GM19239 (cell line): Measurements from ENCODE around the gene CRB2.

ENCODE experiments used
- DNase-seq: peaks from one replicate; pipeline ENCODE4 v3.0.0; 2011; ENCODE audit warnings: low spot score; ENCODE audit not compliant: insufficient read length
- FAIRE-seq: peaks from 2 replicates; lab custom pipeline; 2011; peaks lifted over from hg19 to GRCh38; lab: Jason Lieb, UNC

CRB2 gene

GRCh38 chr9:123361086-123361730 lies 5.2 kb downstream of the CRB2 start:
- DNase-seq (no peak), FAIRE-seq (no peak)

DNA sequence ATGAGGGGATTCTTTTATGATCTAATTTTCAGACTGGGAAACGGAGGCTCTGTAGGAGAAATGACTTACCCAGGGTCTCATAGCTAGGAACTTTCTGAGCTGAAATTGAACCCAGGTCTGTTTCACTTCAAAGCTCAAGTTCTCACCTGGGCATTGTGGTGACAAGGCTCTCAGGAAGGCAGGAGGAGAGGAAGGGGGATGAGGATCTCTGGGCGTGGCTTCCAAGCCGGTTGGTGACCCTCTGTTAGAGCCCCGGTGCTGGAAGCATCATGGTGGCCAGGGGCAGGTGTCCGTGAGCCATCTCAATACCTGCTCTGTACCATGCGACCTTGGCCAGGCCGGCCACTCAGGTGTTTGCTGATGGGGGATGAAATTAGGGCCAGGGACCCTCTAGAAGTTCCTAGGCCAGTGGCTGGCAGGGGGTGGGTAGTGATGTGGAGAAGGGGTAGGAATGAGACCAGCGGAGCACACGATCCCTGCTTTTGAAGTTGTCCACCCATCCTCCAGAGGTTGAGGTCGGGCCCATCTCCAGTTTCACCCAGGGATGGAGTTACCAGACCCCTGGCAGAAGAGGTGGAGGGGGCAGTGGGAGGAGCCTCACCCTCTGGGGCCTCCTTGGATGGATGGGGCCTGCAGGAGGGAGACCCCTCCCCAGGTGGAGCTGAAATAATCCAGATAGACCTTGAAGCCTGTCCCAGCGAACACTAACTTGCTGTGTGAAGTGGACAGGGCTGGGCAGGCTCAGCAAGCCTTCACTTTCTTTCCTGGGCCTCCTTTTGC lies 5.9 kb downstream of the CRB2 start:
- DNase-seq = no peak
- FAIRE-seq = no peak

DNA sequence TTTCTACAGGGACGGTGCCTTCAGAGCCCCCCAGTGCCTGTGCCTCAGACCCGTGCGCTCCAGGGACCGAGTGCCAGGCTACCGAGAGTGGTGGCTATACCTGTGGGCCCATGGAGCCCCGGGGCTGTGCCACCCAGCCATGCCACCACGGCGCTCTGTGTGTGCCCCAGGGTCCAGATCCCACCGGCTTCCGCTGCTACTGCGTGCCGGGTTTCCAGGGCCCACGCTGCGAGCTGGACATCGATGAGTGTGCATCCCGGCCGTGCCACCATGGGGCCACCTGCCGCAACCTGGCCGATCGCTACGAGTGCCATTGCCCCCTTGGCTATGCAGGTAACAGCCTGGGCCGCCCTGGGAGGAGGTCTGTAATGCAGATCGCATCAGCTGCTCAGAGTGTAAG lies 6.9 kb downstream of the CRB2 start:
- FAIRE-seq (no peak), DNase-seq (no peak)

DNA sequence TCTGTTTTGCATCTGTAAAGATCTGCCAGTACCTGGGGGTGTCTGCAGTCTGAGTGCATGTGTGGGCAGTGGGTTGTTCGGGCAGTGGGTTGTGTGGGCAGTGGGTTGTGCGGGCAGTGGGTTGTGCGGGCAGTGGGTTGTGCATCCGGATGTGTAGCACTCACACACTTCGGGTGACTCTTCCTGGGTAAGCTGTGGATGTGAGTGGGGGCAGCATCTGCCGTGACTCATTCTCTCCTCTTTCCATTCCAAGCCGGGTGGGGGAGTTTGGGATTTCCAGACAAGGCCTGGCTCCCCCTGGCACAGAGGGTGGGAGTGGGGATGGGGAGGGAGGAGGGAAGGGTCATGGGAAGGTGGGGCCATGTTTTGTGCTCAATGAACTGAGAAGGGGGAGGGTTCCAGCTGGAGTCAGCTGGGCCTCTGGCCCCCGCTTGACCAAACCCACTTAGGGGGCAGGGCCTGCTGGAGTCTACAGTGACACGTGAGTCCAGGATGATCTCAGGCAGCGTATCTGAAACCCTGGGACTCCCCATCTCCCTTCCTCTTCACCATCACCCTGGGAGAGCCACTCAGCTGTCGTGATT lies 8.3 kb downstream of the CRB2 start:
- FAIRE-seq (no peak), DNase-seq (no peak)

DNA sequence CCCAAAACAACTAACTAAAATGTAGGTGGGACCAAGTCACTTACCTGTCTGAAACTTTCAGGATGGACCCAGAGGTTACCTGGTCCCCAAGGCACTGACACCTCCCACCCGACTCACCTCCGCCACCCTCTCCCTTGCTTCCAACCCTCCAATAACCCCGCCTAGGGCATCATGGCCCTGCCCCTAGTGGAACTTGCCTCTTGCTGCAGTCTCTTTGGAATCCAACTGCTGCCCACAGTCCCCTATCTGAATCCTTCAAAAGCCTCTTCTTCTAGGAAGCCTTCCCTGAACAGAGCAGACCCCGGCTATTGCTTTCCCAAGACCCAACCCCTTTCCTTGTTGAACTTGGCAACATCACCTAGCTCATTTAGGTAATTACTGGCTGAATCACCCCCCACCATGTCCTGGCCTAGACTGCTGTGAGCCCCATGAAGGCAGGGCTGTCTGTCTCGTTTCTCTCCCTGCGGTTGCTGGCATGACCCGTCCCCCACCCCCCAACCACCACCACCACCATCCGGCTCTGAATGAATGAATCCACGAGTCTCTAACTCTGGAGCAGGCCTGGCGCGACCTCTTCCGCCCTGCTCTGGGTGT lies 9.4 kb downstream of the CRB2 start:
- DNase-seq (no peak), FAIRE-seq (no peak)

DNA sequence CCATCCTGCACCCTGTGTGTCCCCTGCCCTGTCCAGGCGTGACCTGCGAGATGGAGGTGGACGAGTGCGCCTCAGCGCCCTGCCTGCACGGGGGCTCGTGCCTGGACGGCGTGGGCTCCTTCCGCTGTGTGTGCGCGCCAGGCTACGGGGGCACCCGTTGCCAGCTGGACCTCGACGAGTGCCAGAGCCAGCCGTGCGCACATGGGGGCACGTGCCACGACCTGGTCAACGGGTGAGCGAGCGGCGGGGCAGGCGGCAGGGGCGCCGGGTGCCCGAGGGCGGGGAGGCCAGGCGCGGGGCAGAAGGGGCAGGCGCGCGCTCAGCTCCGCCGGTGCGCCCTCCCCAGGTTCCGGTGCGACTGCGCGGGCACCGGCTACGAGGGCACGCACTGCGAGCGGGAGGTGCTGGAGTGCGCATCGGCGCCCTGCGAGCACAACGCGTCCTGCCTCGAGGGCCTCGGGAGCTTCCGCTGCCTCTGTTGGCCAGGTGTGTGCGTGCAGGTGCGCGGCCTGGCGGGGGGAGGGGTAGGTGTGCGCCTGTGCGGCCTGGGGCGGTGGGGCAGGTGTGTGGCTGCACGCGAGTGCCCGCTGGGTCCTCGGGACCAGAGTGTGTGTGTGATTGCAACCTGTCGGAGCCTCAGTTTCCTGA lies 10.0 kb downstream of the CRB2 start:
- no peak for DNase-seq
- FAIRE-seq = no peak

DNA sequence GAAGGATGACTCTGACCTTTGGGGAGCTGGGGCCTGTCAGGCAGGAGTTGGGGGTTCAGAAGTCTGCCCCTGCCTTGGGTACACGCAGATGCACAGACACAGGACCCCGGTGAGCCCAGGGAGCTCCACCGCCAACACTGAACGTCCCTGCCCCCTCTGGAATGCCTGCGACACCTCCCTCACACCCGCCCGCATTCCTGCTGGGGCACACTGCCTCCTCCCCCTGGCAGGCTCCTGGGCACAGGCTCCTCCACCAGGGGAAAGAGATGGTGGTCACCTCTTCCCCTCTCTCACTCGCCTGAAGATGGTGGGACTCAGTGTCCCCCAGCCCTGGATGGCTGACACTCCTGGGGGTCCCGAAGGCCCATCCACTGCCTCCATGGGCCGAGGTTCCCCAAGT lies 12.0 kb downstream of the CRB2 start:
- FAIRE-seq = no peak
- DNase-seq = no peak

GRCh38 chr9:123368536-123369153 lies 12.6 kb downstream of the CRB2 start:
- FAIRE-seq (no peak), DNase-seq (no peak)

GRCh38 chr9:123369296-123369695 lies 13.3 kb downstream of the CRB2 start:
- FAIRE-seq (no peak), DNase-seq (no peak)

- no peak for FAIRE-seq
- no peak for DNase-seq
Measured at GRCh38 chr9:123370108-123370507, 14.1 kb downstream of the CRB2 start.

- DNase-seq = no peak
- no peak for FAIRE-seq
Measured at GRCh38 chr9:123370526-123371227, 14.7 kb downstream of the CRB2 start.

- no peak for FAIRE-seq
- DNase-seq = no peak
Measured at GRCh38 chr9:123371228-123371584, 15.2 kb downstream of the CRB2 start.

GRCh38 chr9:123371805-123372590 lies 16.0 kb downstream of the CRB2 start:
- no peak for FAIRE-seq
- DNase-seq = no peak

GRCh38 chr9:123372766-123373446 lies 16.9 kb downstream of the CRB2 start:
- DNase-seq (no peak), FAIRE-seq (no peak)

- FAIRE-seq = no peak
Measured at GRCh38 chr9:123373447-123373923, 17.5 kb downstream of the CRB2 start.

GRCh38 chr9:123373946-123374345 lies 17.9 kb downstream of the CRB2 start:
- FAIRE-seq (no peak), DNase-seq (no peak)

More at GRCh38 chr9:123373447-123373923, 17.5 kb downstream of the CRB2 start:
- no peak for DNase-seq

GRCh38 chr9:123375469-123376132 lies 19.6 kb downstream of the CRB2 start:
- no peak for DNase-seq
- no peak for FAIRE-seq
